Stimulated activated CD8-positive, alpha-beta memory T cell treated with anti-CD3 and anti-CD28 coated beads, Interleukin-12 subunit alpha, Interleukin-12 subunit beta, amount 100 ng/mL, for 1 hour (primary cell): ENCODE data around the gene ETDC.

Experiments
- DNase-seq: peaks from one replicate; pipeline ENCODE4 v3.0.0-alpha.2; 2020; ENCODE audit warnings: low read depth

ETDC gene

DNA sequence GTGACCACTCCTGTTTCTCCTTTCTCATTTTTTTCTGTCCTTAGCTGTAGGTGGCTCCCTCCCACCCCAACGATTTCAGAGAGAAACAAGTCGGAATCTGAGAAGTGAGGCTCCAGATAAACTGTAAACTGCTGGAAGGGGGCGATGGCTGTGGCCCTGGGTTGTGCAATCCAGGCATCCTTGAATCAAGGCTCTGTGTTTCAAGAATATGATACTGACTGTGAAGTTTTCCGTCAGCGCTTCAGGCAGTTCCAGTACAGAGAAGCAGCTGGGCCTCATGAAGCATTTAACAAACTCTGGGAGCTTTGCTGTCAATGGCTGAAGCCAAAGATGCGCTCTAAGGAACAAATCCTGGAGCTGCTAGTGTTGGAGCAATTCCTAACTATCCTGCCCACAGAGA is 37.7 kb downstream of the ETDC start:
- no peak for DNase-seq

DNA sequence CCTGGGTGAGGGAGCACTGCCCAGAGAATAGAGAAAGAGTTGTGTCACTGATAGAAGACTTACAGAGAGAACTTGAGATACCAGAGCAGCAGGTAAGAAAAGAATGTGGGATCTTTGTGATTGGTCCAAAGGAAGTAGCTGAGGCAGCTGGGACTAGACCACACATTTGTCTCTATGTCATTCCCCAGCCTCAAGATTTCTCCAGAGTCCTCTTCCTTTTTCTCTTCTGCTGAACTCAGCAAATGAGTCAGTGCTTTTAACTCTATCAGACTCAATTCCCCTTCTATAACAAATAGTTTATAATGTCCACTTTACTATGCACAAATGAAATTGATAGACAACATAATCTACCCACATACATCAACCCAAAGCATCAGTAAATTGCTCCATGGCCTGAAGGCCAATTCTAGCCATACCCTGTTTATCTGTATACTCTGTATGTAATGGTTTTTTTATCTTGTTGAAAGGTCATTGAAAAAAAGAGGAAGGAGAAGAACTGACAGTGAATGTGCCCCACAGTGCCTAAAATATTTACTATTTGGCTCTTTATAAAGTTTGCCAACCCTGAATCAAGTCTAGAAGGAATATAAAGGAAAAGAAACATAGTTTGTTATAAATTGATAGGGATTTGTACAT is 38.2 kb downstream of the ETDC start:
- DNase-seq, result no peak

DNA sequence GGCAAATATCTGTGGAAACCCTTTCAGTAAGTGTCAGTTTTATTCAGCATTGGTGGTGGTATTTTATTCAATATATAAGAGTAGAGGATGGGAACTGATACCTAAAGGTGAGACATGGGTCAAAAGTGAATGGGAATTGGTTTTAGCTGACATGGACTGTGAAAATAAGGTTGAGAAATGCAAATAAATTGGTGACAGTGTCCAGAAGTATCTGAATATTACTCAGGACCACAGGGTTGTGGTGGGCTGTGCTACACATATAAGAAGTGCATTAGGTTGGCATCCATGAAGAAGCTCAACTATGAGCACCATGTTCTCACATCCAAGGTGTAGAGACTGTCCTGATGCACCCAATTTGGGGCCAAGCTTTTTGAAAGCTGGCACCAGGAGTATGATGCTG is 45.0 kb downstream of the ETDC start:
- DNase-seq, result no peak
